Ishikawa (cell line): ENCODE results near the gene RBPJ.

Experiments used
- EGR1 ChIP-seq: IDR thresholded peaks from 2 replicates; pipeline ENCODE4 v1.6.1; 2012
- EP300 ChIP-seq: IDR thresholded peaks from 2 replicates; pipeline ENCODE4 v1.6.1; 2012; ENCODE audit warnings: borderline replicate concordance
- RAD21 ChIP-seq: IDR thresholded peaks from 2 replicates; pipeline ENCODE4 v1.6.1; 2012; ENCODE audit warnings: low read depth
- TCF12 ChIP-seq: IDR thresholded peaks from 2 replicates; pipeline ENCODE4 v1.6.1; 2012; ENCODE audit warnings: low read depth
- TEAD4 ChIP-seq: IDR thresholded peaks from 2 replicates; pipeline ENCODE4 v1.6.1; 2012
- YY1 ChIP-seq: IDR thresholded peaks from 2 replicates; pipeline ENCODE4 v1.6.1; 2012; ENCODE audit warnings: low read depth
- TF ChIP-seq, protein P1 (sequence below): IDR thresholded peaks from 2 replicates; pipeline ENCODE4 v1.6.1; 2012

DNA sequence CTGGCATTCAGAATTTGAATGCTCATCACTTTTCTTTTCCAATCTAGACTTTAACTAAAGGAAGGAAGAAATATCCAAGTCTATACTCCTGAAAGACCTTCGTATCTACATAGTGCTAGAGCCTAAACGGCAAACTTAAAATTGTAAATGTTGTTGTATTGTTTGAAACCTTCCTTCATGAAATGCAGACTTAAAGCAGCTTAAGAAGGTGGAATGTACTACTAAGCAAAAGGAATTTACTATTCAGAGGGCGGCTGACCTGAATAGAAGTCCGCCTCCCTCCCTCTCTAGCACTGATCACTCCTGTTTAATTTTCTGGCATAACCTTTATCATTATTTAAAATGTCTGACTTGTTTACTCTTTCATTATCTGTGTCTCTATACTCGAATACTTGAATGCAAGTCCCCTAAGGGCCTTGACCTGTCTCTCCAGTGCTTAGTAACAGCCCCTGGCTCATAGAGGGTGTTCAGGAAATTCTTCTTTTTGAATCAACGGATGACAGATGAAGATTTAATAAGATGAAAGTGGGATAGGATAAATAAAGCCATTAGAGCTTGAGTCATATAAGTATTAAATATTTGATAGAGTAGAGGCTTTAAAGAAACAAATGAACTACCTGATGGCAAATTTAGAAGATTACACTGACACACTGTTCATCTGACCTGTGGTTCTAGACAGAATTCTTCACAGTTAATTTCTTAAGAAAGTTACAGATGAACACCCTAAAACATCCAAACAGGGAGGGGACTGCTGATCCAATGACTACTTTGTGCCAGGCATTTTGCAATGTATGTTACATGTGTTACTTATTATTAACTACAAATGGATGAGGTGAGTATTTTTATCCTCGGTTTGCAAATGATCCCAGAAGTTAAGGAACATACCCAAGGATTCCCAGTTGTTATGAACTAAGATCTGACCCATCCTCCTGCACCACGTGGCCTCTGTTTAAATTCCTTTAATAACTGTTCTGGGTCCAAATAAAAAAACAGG, 20.2 kb upstream of the RBPJ start:
- TF ChIP-seq EP300: no peak
- no peak for TF ChIP-seq TEAD4
- no peak for TF ChIP-seq YY1
- TF ChIP-seq EGR1: no peak
- TF ChIP-seq TCF12: no peak
- TF ChIP-seq, protein P1, sequence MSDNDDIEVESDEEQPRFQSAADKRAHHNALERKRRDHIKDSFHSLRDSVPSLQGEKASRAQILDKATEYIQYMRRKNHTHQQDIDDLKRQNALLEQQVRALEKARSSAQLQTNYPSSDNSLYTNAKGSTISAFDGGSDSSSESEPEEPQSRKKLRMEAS: no peak
- no peak for TF ChIP-seq RAD21
